ENCODE measurements around the gene NFE2L2. TPM values are rescaled to one million over a fixed set of nuclear protein-coding genes. Genes with fewer than 3 reads are reported as not detected.
A peak's percentile ranks its signal among the peaks of the same experiment; 100 is the strongest.

NFE2L2 gene
- total RNA-seq, 5 donors from 2014 or later (not counting 1 experiment from before 2014, with no cell fraction given) = 54.3 to 77.0 (median 73.8) TPM

- ChIA-PET CTCF (interaction anchor here (0.6 to 1.5 kb wide), 3 partner anchors 9 to 33 kb away, joined by 3 to 6 read pairs (median 3); partner anchors contain the start of gene NFE2L2 (in 1 of the 2)), POLR2A (interaction anchor here (0.5 to 1.2 kb wide), 2 partner anchors 10 to 29 kb away, joined by 3 read pairs; no protein-coding TSS in a partner anchor)
- Histone ChIP-seq H3K4me1 (ENCODE audit: control insufficient read depth in 1 of 2, extremely low read depth in 1 of 2, insufficient read depth in 2 of 2, low read length in 2 of 2) (no peaks in the 10 kb centered on the region), H3K4me3 (ENCODE audit: control insufficient read depth in 1 of 2, extremely low read depth in 1 of 2, low read length in 1 of 2) (no peak overlapping the region), H3K27ac (ENCODE audit: low read length) (no peak overlapping the region), H3K36me3 (ENCODE audit: control insufficient read depth in 2 of 2, extremely low read depth in 1 of 2, insufficient read depth in 1 of 2, low read length in 1 of 2) (no peaks in the 10 kb centered on the region), H3K27me3 (replicated peaks in 1 of 2; ENCODE audit: control insufficient read depth in 2 of 2, extremely low read depth in 1 of 2, insufficient read depth in 2 of 2, low read length in 1 of 2) (no peaks in the 10 kb centered on the region), H3K9me3 (no peaks in the 10 kb centered on the region)
- Mint-ChIP-seq H3K4me1 (peaks cover 0 to 5% (median 2%) of the 10 kb centered on the region in 3 donors), H3K36me3 (no peaks in the 10 kb centered on the region), H3K4me3 (no peak overlapping the region), H3K9me3 (no peaks in the 10 kb centered on the region), H3K27me3 (no peaks in the 10 kb centered on the region), H3K27ac (no peak overlapping the region)
- WGBS (ENCODE audit: insufficient coverage) = 92% methylated on average over 2 of the region's 3 CpGs
- no peak for ATAC-seq (replicated peaks in 1 of 4)
- DNase-seq = no peak
Observed at GRCh38 chr2:177273408-177273807, 8.9 kb upstream of the NFE2L2 start.

- no peaks in the 10 kb centered on the region for H3K27me3 ChIP-seq (replicated peaks in 1 of 2; ENCODE audit: control insufficient read depth in 2 of 2, extremely low read depth in 1 of 2, insufficient read depth in 2 of 2, low read length in 1 of 2)
- 44% methylated on average over 1 of the region's 2 CpGs for WGBS (ENCODE audit: insufficient coverage)
- Mint-ChIP-seq H3K4me1 (peaks cover 0 to 5% (median 2%) of the 10 kb centered on the region in 3 donors), H3K4me3 (no peak overlapping the region), H3K27ac (peak overlapping the region in 1 of 2 donors; percentile 39), H3K27me3 (no peaks in the 10 kb centered on the region), H3K36me3 (no peaks in the 10 kb centered on the region), H3K9me3 (no peaks in the 10 kb centered on the region)
- H3K4me3 ChIP-seq (ENCODE audit: control insufficient read depth in 1 of 2, extremely low read depth in 1 of 2, low read length in 1 of 2) = no peak overlapping the region
- no peaks in the 10 kb centered on the region for H3K36me3 ChIP-seq (ENCODE audit: control insufficient read depth in 2 of 2, extremely low read depth in 1 of 2, insufficient read depth in 1 of 2, low read length in 1 of 2)
- H3K4me1 ChIP-seq (ENCODE audit: control insufficient read depth in 1 of 2, extremely low read depth in 1 of 2, insufficient read depth in 2 of 2, low read length in 2 of 2) = no peaks in the 10 kb centered on the region
- ChIA-PET POLR2A (interaction anchor here in 1 of 2 donors (1.2 kb wide), 1 partner anchor 9 kb away, joined by 3 read pairs; no protein-coding TSS in a partner anchor), CTCF (interaction anchor here (0.9 to 1.5 kb wide), 5 partner anchors 8 to 107 kb away, joined by 3 to 6 read pairs (median 4); partner anchors contain the start of gene NFE2L2 (in 1 of the 2))
- no peaks in the 10 kb centered on the region for H3K9me3 ChIP-seq
- no peak for ATAC-seq (replicated peaks in 1 of 4)
- H3K27ac ChIP-seq (ENCODE audit: low read length) = no peak overlapping the region
- DNase-seq = no peak
Observed at GRCh38 chr2:177272765-177273164, 8.2 kb upstream of the NFE2L2 start.

DNA sequence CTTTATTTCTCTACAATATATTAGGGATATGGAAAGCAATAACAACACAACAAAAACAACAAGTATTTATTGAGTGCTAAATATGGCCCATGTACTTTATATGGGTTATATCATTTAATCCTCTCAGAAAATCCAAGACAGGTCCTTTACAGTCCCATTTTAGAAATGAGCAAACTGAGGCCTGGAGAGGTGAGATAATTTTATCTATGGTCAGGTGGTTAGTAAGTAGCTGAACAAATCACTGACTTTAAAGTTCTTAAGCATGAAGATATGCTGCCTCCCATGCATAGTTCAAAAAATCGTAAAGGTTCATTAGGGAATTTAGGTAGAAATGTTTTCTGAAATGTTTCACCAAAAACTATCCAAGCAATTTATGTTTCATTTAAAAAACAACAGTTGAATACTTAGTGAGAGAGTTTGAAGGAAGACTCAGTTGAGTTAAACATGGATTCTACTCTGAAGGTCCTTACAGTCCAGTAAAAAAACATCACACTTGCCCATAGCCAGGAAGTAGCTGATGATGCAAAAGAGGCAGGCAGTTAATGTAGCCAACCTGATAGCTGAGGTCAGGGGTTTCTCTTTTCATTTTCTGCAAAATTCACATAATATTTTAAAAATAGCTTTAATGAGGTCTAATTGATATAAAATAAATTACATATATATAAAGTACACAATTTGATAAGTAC, 7.6 kb upstream of the NFE2L2 start:
- ATAC-seq (replicated peaks in 1 of 4) (no peak), DNase-seq (no peak)
- H3K4me1 ChIP-seq (ENCODE audit: control insufficient read depth in 1 of 2, extremely low read depth in 1 of 2, insufficient read depth in 2 of 2, low read length in 2 of 2) = no peaks in the 10 kb centered on the region
- CTCF ChIA-PET = interaction anchor here (0.5 to 1.4 kb wide), 7 partner anchors 9 to 109 kb away, joined by 3 to 7 read pairs (median 4); no protein-coding TSS in a partner anchor
- no peaks in the 10 kb centered on the region for H3K27me3 ChIP-seq (replicated peaks in 1 of 2; ENCODE audit: control insufficient read depth in 2 of 2, extremely low read depth in 1 of 2, insufficient read depth in 2 of 2, low read length in 1 of 2)
- WGBS (ENCODE audit: insufficient coverage) = no CpG with 5 or more reads among the region's 1 CpG
- H3K4me3 Mint-ChIP-seq = no peak overlapping the region
- no peak overlapping the region for H3K27ac ChIP-seq (ENCODE audit: low read length)
- H3K27ac Mint-ChIP-seq = no peak overlapping the region
- no peaks in the 10 kb centered on the region for H3K9me3 Mint-ChIP-seq
- no peaks in the 10 kb centered on the region for H3K27me3 Mint-ChIP-seq
- POLR2A ChIA-PET = interaction anchor here (0.6 to 1.2 kb wide), 2 partner anchors 8 to 17 kb away, joined by 3 read pairs; no protein-coding TSS in a partner anchor
- H3K36me3 ChIP-seq (ENCODE audit: control insufficient read depth in 2 of 2, extremely low read depth in 1 of 2, insufficient read depth in 1 of 2, low read length in 1 of 2) = no peaks in the 10 kb centered on the region
- H3K9me3 ChIP-seq = no peaks in the 10 kb centered on the region
- no peaks in the 10 kb centered on the region for H3K36me3 Mint-ChIP-seq
- H3K4me1 Mint-ChIP-seq = peaks cover 4 to 12% (median 7%) of the 10 kb centered on the region in 3 donors
- no peak overlapping the region for H3K4me3 ChIP-seq (ENCODE audit: control insufficient read depth in 1 of 2, extremely low read depth in 1 of 2, low read length in 1 of 2)

DNA sequence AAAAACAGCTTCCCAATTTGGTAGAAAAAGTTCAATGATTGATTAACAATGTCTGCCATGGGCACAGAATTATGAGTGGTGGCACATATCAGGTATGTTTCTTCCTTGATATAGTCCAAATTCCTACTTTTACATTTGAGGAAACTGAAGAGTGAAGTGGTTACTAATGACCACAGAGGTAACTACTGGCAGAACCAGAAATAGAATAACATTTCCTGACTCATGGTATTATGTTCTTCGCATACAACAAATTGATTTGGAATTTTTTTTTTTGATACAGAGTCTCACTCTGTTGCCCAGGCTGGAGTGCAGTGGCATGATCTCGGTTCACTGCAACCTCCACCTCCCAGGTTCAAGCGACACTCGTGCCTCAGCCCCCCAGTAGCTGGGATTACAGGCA, 6.0 kb upstream of the NFE2L2 start:
- Histone ChIP-seq H3K4me1 (ENCODE audit: control insufficient read depth in 1 of 2, extremely low read depth in 1 of 2, insufficient read depth in 2 of 2, low read length in 2 of 2) (peaks cover 5 to 8% of the 10 kb centered on the region in 2 experiments), H3K4me3 (ENCODE audit: control insufficient read depth in 1 of 2, extremely low read depth in 1 of 2, low read length in 1 of 2) (no peak overlapping the region), H3K27me3 (replicated peaks in 1 of 2; ENCODE audit: control insufficient read depth in 2 of 2, extremely low read depth in 1 of 2, insufficient read depth in 2 of 2, low read length in 1 of 2) (no peaks in the 10 kb centered on the region), H3K9me3 (no peaks in the 10 kb centered on the region), H3K36me3 (ENCODE audit: control insufficient read depth in 2 of 2, extremely low read depth in 1 of 2, insufficient read depth in 1 of 2, low read length in 1 of 2) (no peaks in the 10 kb centered on the region), H3K27ac (ENCODE audit: low read length) (no peak overlapping the region)
- WGBS (ENCODE audit: insufficient coverage) = 93% methylated on average over 2 of the region's 4 CpGs
- POLR2A ChIA-PET = no interaction called here
- no peak overlapping the region for H3K27ac Mint-ChIP-seq
- ATAC-seq (replicated peaks in 1 of 4) = no peak
- no peak overlapping the region for H3K4me3 Mint-ChIP-seq
- no peaks in the 10 kb centered on the region for H3K9me3 Mint-ChIP-seq
- H3K4me1 Mint-ChIP-seq = peaks cover 18 to 28% (median 22%) of the 10 kb centered on the region in 3 donors
- no peak for DNase-seq
- H3K27me3 Mint-ChIP-seq = no peaks in the 10 kb centered on the region
- H3K36me3 Mint-ChIP-seq = no peaks in the 10 kb centered on the region
- CTCF ChIA-PET = no interaction called here

DNA sequence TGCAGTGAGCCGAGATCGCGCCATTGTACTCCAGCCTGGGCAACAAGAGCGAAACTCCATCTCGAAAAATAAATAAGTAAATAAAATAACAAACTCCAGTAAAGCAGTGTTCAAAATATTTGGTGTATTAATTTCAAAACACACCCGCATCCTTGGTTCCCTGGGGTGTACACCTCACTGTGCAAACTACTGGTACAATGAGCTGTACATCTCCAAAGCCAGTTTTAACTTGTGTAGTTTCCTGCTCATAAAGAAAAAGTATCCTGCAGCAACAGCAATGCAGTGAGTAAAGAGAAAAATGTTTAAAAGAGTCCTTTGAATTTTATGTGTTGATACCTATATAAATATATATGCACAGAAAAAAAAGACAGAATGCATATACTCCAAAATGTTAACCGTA, 4.4 kb upstream of the NFE2L2 start:
- ATAC-seq (replicated peaks in 1 of 4) (no peak), DNase-seq (no peak)
- ChIA-PET CTCF (no interaction called here), POLR2A (no interaction called here)
- WGBS (ENCODE audit: insufficient coverage) = no CpG with 5 or more reads among the region's 7 CpGs
- Mint-ChIP-seq H3K9me3 (no peaks in the 10 kb centered on the region), H3K4me3 (no peak overlapping the region), H3K27ac (no peak overlapping the region), H3K36me3 (no peaks in the 10 kb centered on the region), H3K27me3 (no peaks in the 10 kb centered on the region), H3K4me1 (peaks cover 20 to 29% (median 27%) of the 10 kb centered on the region in 3 donors)
- peaks cover 8 to 10% of the 10 kb centered on the region in 2 experiments for H3K4me1 ChIP-seq (ENCODE audit: control insufficient read depth in 1 of 2, extremely low read depth in 1 of 2, insufficient read depth in 2 of 2, low read length in 2 of 2)
- H3K27ac ChIP-seq (ENCODE audit: low read length) = no peak overlapping the region
- no peaks in the 10 kb centered on the region for H3K36me3 ChIP-seq (ENCODE audit: control insufficient read depth in 2 of 2, extremely low read depth in 1 of 2, insufficient read depth in 1 of 2, low read length in 1 of 2)
- H3K27me3 ChIP-seq (replicated peaks in 1 of 2; ENCODE audit: control insufficient read depth in 2 of 2, extremely low read depth in 1 of 2, insufficient read depth in 2 of 2, low read length in 1 of 2) = no peaks in the 10 kb centered on the region
- H3K4me3 ChIP-seq (ENCODE audit: control insufficient read depth in 1 of 2, extremely low read depth in 1 of 2, low read length in 1 of 2) = no peak overlapping the region
- no peaks in the 10 kb centered on the region for H3K9me3 ChIP-seq

DNA sequence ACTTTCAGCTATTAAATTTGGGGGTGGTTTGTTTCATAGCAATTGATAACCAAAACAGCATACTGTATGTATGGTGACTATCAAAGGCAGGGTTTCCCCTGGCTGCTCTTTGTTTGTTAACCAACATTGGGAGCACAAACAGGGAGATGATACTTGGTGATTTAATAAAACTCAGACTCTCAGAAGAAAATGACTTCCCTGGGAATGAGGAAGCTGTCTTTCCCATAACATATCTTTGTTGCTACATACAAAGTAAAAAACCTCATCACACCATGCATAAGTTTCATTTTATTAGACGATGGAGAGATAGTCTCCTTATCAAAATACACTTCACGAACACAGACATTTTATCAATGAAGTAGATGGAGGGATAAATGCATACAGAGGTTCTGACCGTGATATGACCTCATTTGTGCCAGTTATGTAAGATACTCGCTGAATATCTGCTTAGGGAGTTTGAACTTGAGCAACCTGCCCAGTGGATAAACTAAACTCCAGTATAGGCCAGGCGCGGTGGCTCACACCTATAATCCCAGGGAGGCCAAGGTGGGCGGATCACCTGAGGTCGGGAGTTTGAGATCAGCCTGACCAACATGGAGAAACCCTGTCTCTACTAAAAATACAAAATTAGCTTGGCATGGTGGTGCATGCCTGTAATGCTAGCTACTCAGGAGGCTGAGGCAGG, 3.8 kb upstream of the NFE2L2 start:
- no peak overlapping the region for H3K27ac ChIP-seq (ENCODE audit: low read length)
- H3K4me3 ChIP-seq (ENCODE audit: control insufficient read depth in 1 of 2, extremely low read depth in 1 of 2, low read length in 1 of 2) = no peak overlapping the region
- Mint-ChIP-seq H3K27ac (no peak overlapping the region), H3K27me3 (no peaks in the 10 kb centered on the region), H3K36me3 (no peaks in the 10 kb centered on the region), H3K4me3 (no peak overlapping the region), H3K9me3 (no peaks in the 10 kb centered on the region), H3K4me1 (peaks cover 20 to 27% (median 26%) of the 10 kb centered on the region in 3 donors)
- H3K9me3 ChIP-seq = no peaks in the 10 kb centered on the region
- WGBS (ENCODE audit: insufficient coverage) = 100% methylated on average over 2 of the region's 8 CpGs
- ATAC-seq (replicated peaks in 1 of 4) = no peak
- peaks cover 8 to 10% of the 10 kb centered on the region in 2 experiments for H3K4me1 ChIP-seq (ENCODE audit: control insufficient read depth in 1 of 2, extremely low read depth in 1 of 2, insufficient read depth in 2 of 2, low read length in 2 of 2)
- ChIA-PET CTCF (interaction anchor here (0.5 to 0.8 kb wide), 5 partner anchors 8 to 148 kb away, joined by 3 to 6 read pairs (median 4); no protein-coding TSS in a partner anchor), POLR2A (no interaction called here)
- no peaks in the 10 kb centered on the region for H3K27me3 ChIP-seq (replicated peaks in 1 of 2; ENCODE audit: control insufficient read depth in 2 of 2, extremely low read depth in 1 of 2, insufficient read depth in 2 of 2, low read length in 1 of 2)
- no peak for DNase-seq
- H3K36me3 ChIP-seq (ENCODE audit: control insufficient read depth in 2 of 2, extremely low read depth in 1 of 2, insufficient read depth in 1 of 2, low read length in 1 of 2) = no peaks in the 10 kb centered on the region
